Heart left ventricle (tissue), 16 donors: Measurements from ENCODE around the gene NXN. TPM values are rescaled to one million over a fixed set of nuclear protein-coding genes. Genes with fewer than 3 reads are reported as not detected.
A peak's percentile ranks its signal among the peaks of the same experiment; 100 is the strongest.

ENCODE experiments used
- ATAC-seq, 4 donors: fragments of 200-7000 bp; cut with Tn5 transposase; one replicate each; pipeline ENCODE4 v1.9.1; 2020 to 2022; ENCODE audit warnings: moderate library complexity in 4 of 4, mild to moderate bottlenecking in 3 of 4, moderate number of reproducible peaks in 1 of 4
- DNase-seq, 5 donors: peaks; one replicate each; pipeline ENCODE4 v3.0.0-alpha.2; 2020
- H3K27ac ChIP-seq, 12 donors: fragments of 200-600 bp; sonication (generic) in 4 of 12; one replicate each; pipeline versions ENCODE4 v1.5.0 to v1.8.0; 2016 to 2022; ENCODE audit warnings: mild to moderate bottlenecking in 2 of 12
- H3K27me3 ChIP-seq, 9 donors: fragments of 200-600 bp; sonication (generic) in 2 of 9; one replicate each; pipeline versions ENCODE4 v1.5.1 to v1.8.0; 2016 to 2022; ENCODE audit warnings: mild to moderate bottlenecking in 3 of 9
- H3K36me3 ChIP-seq, 9 donors: fragments of 200-600 bp; sonication (generic) in 2 of 9; one replicate each; pipeline versions ENCODE4 v1.5.0 to v1.8.0; 2018 to 2022; ENCODE audit warnings: mild to moderate bottlenecking in 2 of 9
- H3K4me1 ChIP-seq, 12 donors: fragments of 200-600 bp; sonication (generic) in 4 of 12; one replicate each; pipeline versions ENCODE4 v1.5.0 to v1.8.0; 2016 to 2022; ENCODE audit warnings: mild to moderate bottlenecking in 3 of 12
- H3K4me3 ChIP-seq, 12 donors: fragments of 200-600 bp; sonication (generic) in 4 of 12; one replicate each; pipeline versions ENCODE4 v1.5.0 to v1.8.0; 2017 to 2022; ENCODE audit warnings: mild to moderate bottlenecking in 9 of 12, moderate library complexity in 4 of 12
- H3K9me3 ChIP-seq, 12 donors: fragments of 200-600 bp; sonication (generic) in 4 of 12; one replicate each; pipeline versions ENCODE4 v1.5.0 to v1.8.0; 2016 to 2022; ENCODE audit warnings: mild to moderate bottlenecking in 1 of 12
- CTCF ChIP-seq, 12 donors: fragments of 200-600 bp; sonication (generic) in 4 of 12; IDR thresholded peaks; one replicate each; pipeline versions ENCODE4 v1.5.0 to v1.8.0; 2018 to 2022; ENCODE audit warnings: antibody characterized with exemption in 12 of 12, mild to moderate bottlenecking in 5 of 12
- POLR2A ChIP-seq, 2 donors: fragments of 450-650 bp; IDR thresholded peaks; one replicate each; pipeline ENCODE4 v1.6.1; 2017; ENCODE audit warnings: antibody characterized with exemption in 2 of 2, mild to moderate bottlenecking in 2 of 2, moderate library complexity in 2 of 2
- WGBS, 4 donors: extraction: QIAGEN DNeasy Blood & Tissue Kit in 2 of 4; methylation state at CpG; one replicate each; pipeline versions ENCODE4 v1.1.5 to v1.1.7; 2013 to 2018; 5-methylcytosine and 5-hydroxymethylcytosine counted together
- intact Hi-C, 10 donors: fragments of 100-400 bp; cut with DNase I; formaldehyde crosslinking; loops; one replicate each; pipeline versions ENCODE4 v1.11.1 to v1.14.2; 2022
- polyA plus RNA-seq, 2 donors: library from polyadenylated mRNA; stranded (reverse); fragments of 200-250 nt; gene quantifications; one replicate each; pipeline ENCODE4 v1.2.3, GENCODE V29; 2013
- total RNA-seq, 9 donors: library from RNA; depleted of rRNA in 2 of 9; stranded (reverse); fragments of >200 nt in 2 of 9; fragmentation: NEBNext Ultra II Directional in 3 of 9; extraction: Animal tissue kit (Norgen Biotek cat#: 25700) in 3 of 9; gene quantifications; one replicate each; pipeline versions ENCODE4 v1.1.0 to v1.2.4, GENCODE V29; 2016 to 2023
- donor health status: ischemic (EF 13 %, LVEDD 7.1; RV severe dilation, severe dysfunction).
- donor health status: healthy with polysubstance abuse.
- donor health status: DM: no; HTN: yes; CAD: no.
- donor health status: DM: no; HTN: no; CAD: no.
- donor health status: ischemic (EF 25% LVEDD 6.9; RV normal size, moderate dysfunction).
- donor health status: ischemic (EF 25% LVEDD 5.7; RV mildly dilated, moderate dysfunction).
- donor health status: healthy.
- donor health status: DM: yes; HTN: yes; CAD: no.
- donor health status: ischemic (EF 35%, LVEDD 5.7; RV mildly dilated, moderate dysfunction).
- donor health status: nonischemic (EF 11% LVEDD 7.7; RV severe dilation, severe dysfunction).
- donor health status: DM: yes; HTN: yes; CAD: no.
- donor health status: PGD.
- donor health status: ischemic (EF 29% LVEDD 5.4; RV normal size, mild dysfunction).
- donor health status: nonischemic (EF 23%, LVEDD 6.1; RV moderate dilation, normal function).

NXN gene
- total and polyA plus RNA-seq, 11 donors = 8.6 to 20.3 (median 14.1) TPM

DNA sequence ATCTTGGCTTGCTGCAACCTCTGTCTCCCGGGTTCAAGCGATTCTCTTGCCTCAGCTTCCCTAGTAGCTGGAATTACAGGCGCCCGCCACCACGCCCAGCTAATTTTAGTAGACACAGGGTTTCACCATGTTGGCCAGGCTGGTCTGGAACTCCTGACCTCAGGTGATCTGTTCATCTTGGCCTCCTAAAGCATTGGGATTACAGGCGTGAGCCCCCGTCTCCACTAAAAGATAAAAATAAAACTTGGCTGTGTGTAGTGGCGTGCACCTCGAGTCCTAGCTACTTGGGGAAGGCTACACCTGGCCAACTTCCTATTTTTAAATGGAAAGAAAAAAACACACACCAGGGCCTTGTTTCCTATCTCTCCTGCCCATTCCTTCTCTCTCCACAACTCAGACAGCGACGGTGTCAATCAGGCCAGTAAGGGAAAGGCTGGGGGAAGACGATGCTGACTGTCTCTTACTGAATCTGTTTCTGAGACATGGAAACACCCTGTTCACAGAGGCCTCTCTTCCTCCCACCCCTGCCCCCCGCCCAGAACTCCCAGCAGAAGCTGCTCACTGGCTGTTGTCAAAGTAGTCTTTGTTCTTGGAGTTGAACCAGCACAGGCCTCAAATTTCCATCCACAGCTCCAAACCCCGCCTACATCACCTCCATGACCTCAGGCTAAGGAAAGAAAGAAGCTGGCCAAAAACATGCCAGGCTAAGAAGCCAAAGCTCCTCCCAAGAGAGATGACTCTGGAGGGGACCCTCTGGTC is 96.6 kb downstream of the NXN start:
- H3K27ac ChIP-seq = peak overlapping the region; percentile 74 to 92 (median 79)
- ATAC-seq = peak; percentile 78 to 87 (median 84)
- no peak overlapping the region for H3K4me3 ChIP-seq
- peak; percentile 69 to 85 (median 79) for DNase-seq
- no peaks in the 10 kb centered on the region for H3K36me3 ChIP-seq
- peaks cover 8 to 61% (median 47%) of the 10 kb centered on the region in 12 donors for H3K4me1 ChIP-seq
- H3K27me3 ChIP-seq = no peaks in the 10 kb centered on the region
- H3K9me3 ChIP-seq = no peaks in the 10 kb centered on the region
- intact Hi-C loops = loop anchor here in 6 of 10 donors (1.0 to 10.0 kb wide), 8 partner anchors 18 to 172 kb away; partner anchors contain the start of gene NXN (in 2 of the 6)
- WGBS, 4 donors = 31 to 40% (median 33%) methylated on average over 14 of the region's 14 CpGs
- TF ChIP-seq POLR2A (IDR thresholded peaks at IDR 0.05) = no peak
- no peak for TF ChIP-seq CTCF (IDR thresholded peaks at IDR 0.05)

DNA sequence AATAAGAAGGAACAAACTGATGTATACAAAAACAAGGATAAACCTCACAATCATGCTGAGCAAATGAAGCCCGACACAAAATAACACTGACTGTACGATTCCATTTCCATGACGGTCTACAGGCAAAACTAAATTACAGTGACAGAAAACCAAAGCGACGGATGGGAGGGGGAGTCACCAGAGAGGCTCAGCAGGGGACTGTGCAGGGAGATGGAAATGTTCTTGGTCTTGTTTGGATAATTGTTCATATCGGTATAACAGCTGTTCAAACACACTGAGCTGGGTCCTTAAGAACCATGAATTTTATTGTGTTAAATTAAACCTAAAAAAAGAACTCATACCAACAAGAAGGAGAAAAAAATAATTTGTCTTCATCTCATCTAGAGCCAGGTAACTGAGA is 97.8 kb downstream of the NXN start:
- intact Hi-C loops = loop anchor here in 8 of 10 donors (2.0 to 10.0 kb wide), 10 partner anchors 34 to 173 kb away; partner anchors contain the start of gene NXN (in 2 of the 8)
- 79 to 87% (median 81%) methylated on average over 6 of the region's 6 CpGs for WGBS, 4 donors
- no peaks in the 10 kb centered on the region for H3K36me3 ChIP-seq
- TF ChIP-seq POLR2A (IDR thresholded peaks at IDR 0.05) (no peak), CTCF (IDR thresholded peaks at IDR 0.05) (no peak)
- no peaks in the 10 kb centered on the region for H3K9me3 ChIP-seq
- H3K27me3 ChIP-seq = no peaks in the 10 kb centered on the region
- DNase-seq (no peak), ATAC-seq (no peak)
- H3K4me1 ChIP-seq = peaks cover 8 to 61% (median 47%) of the 10 kb centered on the region in 12 donors
- H3K27ac ChIP-seq = peak overlapping the region in 10 of 12 donors; percentile 74 to 90 (median 82)
- no peak overlapping the region for H3K4me3 ChIP-seq

DNA sequence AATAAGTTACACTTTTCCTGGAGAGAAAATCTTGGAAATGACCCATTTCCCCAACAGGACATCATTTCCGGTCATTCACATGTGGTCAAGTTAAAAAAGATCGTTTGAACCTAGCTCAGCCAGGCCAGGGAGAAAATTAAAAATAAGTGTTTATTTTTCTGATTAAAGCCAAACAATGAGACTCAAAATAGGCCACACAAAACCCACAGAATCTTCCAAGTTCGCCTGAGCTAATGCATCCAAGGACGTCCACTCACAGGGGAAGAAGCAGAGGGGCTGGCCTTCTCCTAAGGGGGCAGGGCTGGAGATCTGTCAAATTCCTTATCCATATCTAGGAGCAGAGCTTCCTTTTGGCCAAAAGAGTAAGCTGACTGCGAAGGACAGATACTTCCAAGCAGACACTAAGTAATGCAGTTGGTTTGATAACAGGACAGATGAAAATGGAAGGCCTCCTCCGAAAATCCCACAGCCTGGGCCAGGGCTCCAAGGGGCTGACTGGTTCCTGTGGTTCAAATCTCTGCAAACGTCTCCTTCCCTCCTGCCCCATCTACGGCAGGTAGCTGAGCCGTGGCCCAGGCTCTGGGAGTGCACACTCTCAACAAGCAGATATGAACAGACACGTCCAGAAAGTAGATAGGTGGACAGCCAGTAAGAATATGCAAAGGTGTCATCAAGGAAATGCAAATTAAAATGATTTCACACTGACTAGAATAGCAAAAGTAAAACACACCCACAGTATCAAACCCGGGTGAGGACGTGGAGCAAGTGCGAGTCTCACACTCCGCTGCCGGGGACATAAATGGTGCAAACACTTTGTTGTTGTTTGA is 98.9 kb downstream of the NXN start:
- H3K27ac ChIP-seq = peak overlapping the region; percentile 61 to 90 (median 82)
- H3K27me3 ChIP-seq = no peaks in the 10 kb centered on the region
- TF ChIP-seq CTCF (IDR thresholded peaks at IDR 0.05) = no peak
- peak; percentile 11 to 61 (median 28) for ATAC-seq
- intact Hi-C loops = loop anchor here in 8 of 10 donors (1.0 to 10.0 kb wide), 13 partner anchors 33 to 174 kb away; partner anchors contain the start of gene NXN (in 3 of the 8)
- no peaks in the 10 kb centered on the region for H3K9me3 ChIP-seq
- H3K36me3 ChIP-seq = no peaks in the 10 kb centered on the region
- WGBS, 4 donors = 47 to 63% (median 55%) methylated on average over 15 of the region's 15 CpGs
- peak overlapping the region in 1 of 12 donors; percentile 2 for H3K4me3 ChIP-seq
- DNase-seq = peak in 4 of 5 donors; percentile 48 to 65 (median 54)
- peaks cover 8 to 61% (median 47%) of the 10 kb centered on the region in 12 donors for H3K4me1 ChIP-seq
